OCI-LY7 (cell line): ENCODE measurements around the gene NAGPA. TPM values are rescaled to one million over a fixed set of nuclear protein-coding genes. Genes with fewer than 3 reads are reported as not detected.
A peak's percentile ranks its signal among the peaks of the same experiment; 100 is the strongest.

Experiments
- BruUV-seq: library from RNA; stranded (reverse); fragments of 400-500 nt; replicated peaks from 2 replicates; lab custom pipeline; 2021; lab: Mats Ljungman, UMichigan
- CTCF ChIA-PET: fragments of 300-600 bp; sonication (Branson Sonifier 250); formaldehyde crosslinking; loops from one replicate; lab custom pipeline; 2022; ENCODE audit warnings: antibody characterized with exemption; ENCODE audit not compliant: unreplicated experiment; lab: Charles Lee
- POLR2A ChIA-PET: fragments of 300-600 bp; sonication (Branson Sonifier 250); formaldehyde crosslinking; loops from one replicate; lab custom pipeline; 2022; ENCODE audit warnings: antibody characterized with exemption; lab: Charles Lee
- DNase-seq: peaks from one replicate; pipeline ENCODE4 v3.0.0-alpha.2; 2015; ENCODE audit warnings: low spot score
- H2AFZ ChIP-seq: fragments of 200-600 bp; sonication (generic), shearing (Covaris generic); 2 replicates; pipeline ENCODE4 v1.6.1; 2014; ENCODE audit warnings: mild to moderate bottlenecking, antibody characterized with exemption, low read length, moderate library complexity
- H3K27ac ChIP-seq: fragments of 200-600 bp; sonication (generic); 2 replicates; pipeline ENCODE4 v1.5.1; 2014; ENCODE audit warnings: mixed run types, low read depth, mild to moderate bottlenecking, moderate library complexity, low read length, inconsistent platforms; ENCODE audit not compliant: poor library complexity, severe bottlenecking
- H3K36me3 ChIP-seq: fragments of 200-600 bp; sonication (generic); 2 replicates; pipeline ENCODE4 v1.6.1; 2014; ENCODE audit warnings: mild to moderate bottlenecking, antibody characterized with exemption, low read length, moderate library complexity, mixed read lengths; ENCODE audit not compliant: insufficient read depth
- H3K4me1 ChIP-seq: fragments of 200-600 bp; sonication (generic); 2 replicates; pipeline ENCODE4 v1.5.1; 2014; ENCODE audit warnings: mild to moderate bottlenecking, low read length; ENCODE audit not compliant: insufficient read depth, poor library complexity, severe bottlenecking
- H3K4me2 ChIP-seq: fragments of 200-600 bp; sonication (generic); 2 replicates; pipeline ENCODE4 v1.6.1; 2014; ENCODE audit warnings: mild to moderate bottlenecking, low read length
- H3K4me3 ChIP-seq: fragments of 200-600 bp; sonication (generic); 2 replicates; pipeline ENCODE4 v1.5.1; 2014; ENCODE audit warnings: mild to moderate bottlenecking, low read depth, low read length; ENCODE audit not compliant: poor library complexity, severe bottlenecking
- H3K79me2 ChIP-seq: fragments of 200-600 bp; sonication (generic); 2 replicates; pipeline ENCODE4 v1.6.1; 2016; ENCODE audit warnings: low read depth, mild to moderate bottlenecking, low read length, moderate library complexity, mixed read lengths; ENCODE audit not compliant: insufficient read depth
- H3K9me2 ChIP-seq: fragments of 200-600 bp; sonication (generic); 2 replicates; pipeline ENCODE4 v1.6.1; 2016; ENCODE audit warnings: mild to moderate bottlenecking, low read length, mixed read lengths; ENCODE audit not compliant: insufficient read depth
- H3K9me3 ChIP-seq: fragments of 200-600 bp; sonication (generic); 2 replicates; pipeline ENCODE4 v1.6.1; 2014; ENCODE audit warnings: mild to moderate bottlenecking, mixed run types, low read length, mixed read lengths
- H4K20me1 ChIP-seq: fragments of 200-600 bp; sonication (generic); 2 replicates; pipeline ENCODE4 v1.6.1; 2014; ENCODE audit warnings: mild to moderate bottlenecking, antibody characterized with exemption, low read length, moderate library complexity, mixed read lengths; ENCODE audit not compliant: insufficient read depth
- CTCF ChIP-seq: fragments of 200-600 bp; sonication (generic); conservative IDR thresholded peaks from 2 replicates; pipeline ENCODE4 v1.5.1; 2014; ENCODE audit warnings: mild to moderate bottlenecking, antibody characterized with exemption, low read length, moderate library complexity, mixed read lengths
- EZH2phosphoT487 ChIP-seq: fragments of 200-600 bp; sonication (generic); IDR thresholded peaks from 2 replicates; pipeline ENCODE4 v1.6.1; 2018; ENCODE audit warnings: low read depth, borderline replicate concordance, mild to moderate bottlenecking, mixed run types, antibody characterized with exemption, low read length, moderate library complexity, mixed read lengths
- intact Hi-C: fragments of 100-400 bp; cut with micrococcal nuclease; formaldehyde crosslinking; loops from one replicate; pipeline ENCODE4 v1.10.0; 2022; ENCODE audit not compliant: unreplicated experiment
- total RNA-seq, 2 experiments: library from RNA; depleted of rRNA in 1 of 2; stranded (reverse); fragments of >200 nt in 1 of 2; shearing (Covaris generic) in 1 of 2; gene quantifications; 2 replicates each; pipeline ENCODE4 v1.2.3, GENCODE V29; 2014 to 2022

Gene NAGPA
- total RNA-seq, 2 experiments from 2014 or later, result 12.8 to 14.6 TPM

GRCh38 chr16:5034167-5034523 is 410 bp upstream of the NAGPA start:
- H4K20me1 ChIP-seq, result no peaks in the 10 kb centered on the region
- intact Hi-C loops, result no loop called here
- no peaks in the 10 kb centered on the region for H3K79me2 ChIP-seq
- H3K9me3 ChIP-seq, result no peaks in the 10 kb centered on the region
- TF ChIP-seq EZH2phosphoT487 (no peak), CTCF (no peak)
- peak overlapping the region; percentile 78 for H3K4me2 ChIP-seq
- H3K4me3 ChIP-seq, result peak overlapping the region; percentile 85
- POLR2A ChIA-PET, result interaction anchor here (0.6 to 1.5 kb wide), 2 partner anchors 37 to 65 kb away, joined by 3 to 4 read pairs; partner anchors contain the start of gene ALG1
- H2AFZ ChIP-seq, result peak overlapping the region; percentile 97
- no peak for DNase-seq
- no peaks in the 10 kb centered on the region for H3K36me3 ChIP-seq
- peaks cover 15% of the 10 kb centered on the region for H3K4me1 ChIP-seq
- BruUV-seq, result TSS peak; percentile 95
- no peak overlapping the region for H3K27ac ChIP-seq
- CTCF ChIA-PET, result interaction anchor here (1.1 kb wide), 1 partner anchor 27 kb away, joined by 3 read pairs; no protein-coding TSS in a partner anchor
- H3K9me2 ChIP-seq, result no peaks in the 10 kb centered on the region

DNA sequence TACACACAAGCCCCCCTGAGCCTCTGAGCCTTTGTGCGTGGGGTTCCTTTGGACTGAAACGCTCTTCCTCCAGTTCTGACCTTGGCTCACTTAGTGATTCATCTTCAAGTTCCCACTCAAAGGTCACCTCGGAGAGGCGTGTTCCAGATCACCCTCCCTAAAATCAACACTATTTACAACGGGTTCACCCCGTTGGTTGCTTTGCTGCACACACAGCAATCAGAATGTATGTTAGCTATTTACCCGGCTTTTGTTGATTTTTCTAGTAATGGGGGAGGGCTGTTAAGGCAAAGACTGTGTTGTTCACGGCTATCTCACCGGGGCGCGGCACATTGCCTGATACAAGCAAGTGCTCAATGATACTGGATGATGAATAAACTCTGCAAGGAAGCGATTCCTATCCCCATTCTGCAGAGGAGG is 977 bp downstream of the NAGPA start:
- Histone ChIP-seq H4K20me1 (no peaks in the 10 kb centered on the region), H3K4me3 (peak overlapping the region; percentile 85), H3K9me2 (no peaks in the 10 kb centered on the region), H2AFZ (peak overlapping the region; percentile 97; the same call in 1 of the 2 replicates), H3K79me2 (no peaks in the 10 kb centered on the region), H3K27ac (no peak overlapping the region), H3K4me2 (peak overlapping the region; percentile 78), H3K4me1 (peaks cover 15% of the 10 kb centered on the region), H3K36me3 (no peaks in the 10 kb centered on the region), H3K9me3 (no peaks in the 10 kb centered on the region)
- TSS peak; percentile 63 for BruUV-seq
- TF ChIP-seq EZH2phosphoT487 (no peak), CTCF (no peak)
- CTCF ChIA-PET, result no interaction called here
- intact Hi-C loops, result no loop called here
- POLR2A ChIA-PET, result interaction anchor here (1.0 kb wide), 1 partner anchor 60 kb away, joined by 3 read pairs; no protein-coding TSS in a partner anchor
- no peak for DNase-seq

DNA sequence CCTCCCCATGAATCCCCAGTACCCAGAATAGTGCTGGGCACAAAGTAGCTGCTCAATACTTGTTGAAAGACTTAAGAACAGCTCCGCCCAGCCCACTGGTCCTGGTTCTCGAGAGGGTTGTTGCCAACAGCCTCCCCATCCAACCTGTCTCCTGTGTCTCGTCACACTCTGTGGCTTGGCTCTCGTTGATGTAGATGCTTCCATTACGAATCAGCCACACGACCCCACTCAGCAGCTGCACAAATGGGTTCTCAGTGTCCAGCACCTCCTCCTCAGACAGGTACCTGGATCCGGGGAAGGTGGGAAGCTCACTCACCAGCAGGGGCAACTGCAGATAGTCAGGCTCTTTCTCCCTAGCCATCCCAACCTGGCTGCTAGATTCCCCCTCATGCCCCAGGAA is 2.1 kb downstream of the NAGPA start:
- H2AFZ ChIP-seq, result no peak overlapping the region
- no peak for DNase-seq
- TF ChIP-seq CTCF, result no peak
- no peak for TF ChIP-seq EZH2phosphoT487
- H3K4me3 ChIP-seq, result no peak overlapping the region
- H3K27ac ChIP-seq, result no peak overlapping the region
- no peaks in the 10 kb centered on the region for H3K79me2 ChIP-seq
- H3K9me3 ChIP-seq, result no peaks in the 10 kb centered on the region
- H3K9me2 ChIP-seq, result no peaks in the 10 kb centered on the region
- BruUV-seq, result no TSS peak
- H3K36me3 ChIP-seq, result no peaks in the 10 kb centered on the region
- no peak overlapping the region for H3K4me2 ChIP-seq
- intact Hi-C loops, result no loop called here
- CTCF ChIA-PET, result no interaction called here
- POLR2A ChIA-PET, result no interaction called here
- H4K20me1 ChIP-seq, result no peaks in the 10 kb centered on the region
- peaks cover 15% of the 10 kb centered on the region for H3K4me1 ChIP-seq
